ENCODE results near the gene PTF1A.
A peak's percentile ranks its signal among the peaks of the same experiment; 100 is the strongest.
"Not testable (repeated sequence)": the region's sequence is repeated elsewhere in the genome, so short reads cannot be mapped to it uniquely, and the experiment has no call there.

PTF1A gene

DNA sequence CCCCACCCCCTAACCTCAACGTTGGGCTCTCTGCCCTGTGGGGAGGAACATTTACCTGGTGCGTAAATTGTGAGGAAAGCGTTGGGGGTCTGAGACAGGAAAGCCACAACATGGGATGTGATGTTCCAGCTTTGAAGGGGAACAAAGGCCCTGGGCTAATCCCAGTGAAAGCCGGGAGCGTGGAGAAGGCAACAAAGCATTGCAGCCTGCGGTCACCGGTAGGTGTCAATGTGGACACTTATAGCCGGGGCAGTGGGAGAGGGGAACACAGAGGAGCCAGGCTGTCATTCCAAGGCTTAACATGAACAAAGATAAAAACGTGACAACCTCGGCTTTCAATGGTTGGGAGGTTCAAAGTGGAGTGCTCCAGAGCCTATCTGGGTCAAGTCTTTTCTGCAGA, 12.7 kb downstream of the PTF1A start:
- no peak for DNase-seq (ENCODE audit: low spot score)

DNA sequence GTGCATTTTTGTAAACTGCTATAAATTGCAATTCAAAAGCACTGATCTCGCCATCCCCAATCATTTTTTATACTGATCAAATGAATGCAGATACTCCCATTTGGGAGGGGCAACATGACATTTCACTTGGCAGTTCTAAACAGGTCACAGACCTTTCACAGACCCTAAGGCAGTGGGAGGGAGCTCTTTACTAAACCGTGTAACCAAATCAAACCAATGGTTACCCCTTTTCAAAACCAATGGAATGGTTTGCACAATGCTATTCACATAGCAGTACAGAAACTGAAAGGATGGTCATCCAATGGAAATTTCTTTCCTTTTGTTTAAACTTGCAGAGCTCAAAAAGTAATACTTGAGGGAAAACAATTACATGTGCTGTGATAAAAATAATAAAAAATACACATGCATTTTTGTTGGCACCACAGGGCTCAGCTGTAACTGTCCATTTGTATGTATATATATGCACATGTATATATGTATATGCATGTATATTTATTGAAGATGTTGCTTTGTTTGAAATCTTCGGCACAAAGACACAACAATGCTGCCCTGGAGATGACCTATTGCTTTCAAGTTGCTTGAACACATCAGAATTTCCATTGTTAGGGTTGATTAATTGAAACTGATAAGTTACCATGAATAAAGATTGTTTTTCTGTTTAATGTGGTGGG, 14.0 kb downstream of the PTF1A start:
- no peak for DNase-seq (ENCODE audit: low spot score)

GRCh38 chr10:23217471-23217870, 25.4 kb downstream of the PTF1A start:
- DNase-seq (ENCODE audit: low spot score) = no peak

GRCh38 chr10:23230582-23230981, 38.5 kb downstream of the PTF1A start:
- no peak for DNase-seq (ENCODE audit: low spot score)

DNA sequence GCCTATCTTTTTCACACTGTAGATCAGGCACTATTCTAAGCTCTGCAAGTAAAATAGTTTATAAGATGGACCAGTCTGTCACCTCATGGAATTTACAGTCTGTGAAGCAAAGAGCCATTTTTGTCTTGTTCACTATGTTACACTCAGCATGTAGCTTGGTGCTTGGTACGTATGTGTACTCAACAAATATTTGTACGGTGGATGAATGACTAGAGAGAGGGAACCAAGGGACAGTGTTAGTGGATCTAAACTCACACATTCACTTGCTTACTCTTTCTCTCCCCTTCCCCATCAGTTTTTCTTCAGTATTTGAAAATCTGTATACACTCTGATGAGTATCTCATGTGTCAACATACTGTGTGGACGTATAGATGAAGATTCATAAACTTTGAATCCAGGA, 45.9 kb downstream of the PTF1A start:
- DNase-seq (ENCODE audit: low spot score) = peak; percentile 1

DNA sequence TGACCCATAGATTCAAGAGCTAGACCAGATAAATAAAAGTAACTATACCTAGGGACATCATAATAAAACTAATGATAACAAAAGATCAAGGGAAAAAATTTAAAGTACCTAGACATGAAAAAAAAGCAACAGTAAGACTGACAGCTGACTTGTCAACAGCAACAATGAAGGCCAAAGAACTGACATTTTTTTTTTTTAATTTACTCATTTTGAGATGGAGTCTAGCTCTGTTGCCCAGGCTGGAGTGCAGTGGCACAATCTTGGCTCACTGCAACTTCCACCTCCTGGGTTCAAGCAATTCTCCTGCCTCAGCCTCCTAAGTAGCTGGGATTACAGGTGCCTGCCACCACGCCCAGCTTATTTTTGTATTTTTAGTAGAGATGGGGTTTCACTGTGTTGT, 49.7 kb downstream of the PTF1A start:
- not testable (repeated sequence) for DNase-seq (ENCODE audit: low spot score)
